Sigmoid colon (tissue), 7 donors: ENCODE measurements around the gene PAQR8. TPM values are rescaled to one million over a fixed set of nuclear protein-coding genes. Genes with fewer than 3 reads are reported as not detected.
A peak's percentile ranks its signal among the peaks of the same experiment; 100 is the strongest.

ENCODE experiments used
- DNase-seq: peaks from one replicate; pipeline ENCODE4 v3.0.0-alpha.2; 2019
- H3K27ac ChIP-seq, 4 donors: fragments of 200-600 bp; sonication (generic); one replicate each; pipeline ENCODE4 v1.5.1; 2016 to 2019; ENCODE audit warnings: mild to moderate bottlenecking in 1 of 4
- H3K27me3 ChIP-seq, 3 donors: fragments of 200-600 bp; sonication (generic); one replicate each; pipeline ENCODE4 v1.5.1; 2019; ENCODE audit warnings: mild to moderate bottlenecking in 1 of 3
- H3K36me3 ChIP-seq, 4 donors: fragments of 200-600 bp; sonication (generic); one replicate each; pipeline ENCODE4 v1.5.1; 2016 to 2019
- H3K4me1 ChIP-seq, 4 donors: fragments of 200-600 bp; sonication (generic); one replicate each; pipeline ENCODE4 v1.5.1; 2017 to 2019
- H3K4me3 ChIP-seq, 4 donors: fragments of 200-600 bp; sonication (generic); one replicate each; pipeline ENCODE4 v1.5.1; 2017 to 2019; ENCODE audit warnings: mild to moderate bottlenecking in 2 of 4, moderate library complexity in 1 of 4
- H3K9me3 ChIP-seq, 4 donors: fragments of 200-600 bp in 3 of 4; sonication (generic) in 3 of 4; one replicate each; pipeline versions ENCODE4 v1.5.1 to v1.6.1; 2013 to 2019
- CTCF ChIP-seq, 4 experiments: fragments of 450-650 bp in 3 of 4; fragments of 200-600 bp in 1 of 4; IDR thresholded peaks; one replicate each; pipeline ENCODE4 v1.5.1; 2016 to 2019; ENCODE audit warnings: antibody characterized with exemption in 4 of 4, mild to moderate bottlenecking in 3 of 4, moderate library complexity in 2 of 4
- EP300 ChIP-seq, 4 donors: sonication (generic); formaldehyde crosslinking; IDR thresholded peaks; one replicate each; pipeline ENCODE4 v1.6.1; 2017; ENCODE audit warnings: antibody characterized with exemption in 4 of 4
- POLR2A ChIP-seq, 2 donors: fragments of 450-650 bp; IDR thresholded peaks; one replicate each; pipeline ENCODE4 v1.6.1; 2016; ENCODE audit warnings: antibody characterized with exemption in 2 of 2, mild to moderate bottlenecking in 2 of 2, moderate library complexity in 2 of 2
- POLR2AphosphoS5 ChIP-seq, 4 donors: sonication (generic); formaldehyde crosslinking; IDR thresholded peaks; one replicate each; pipeline ENCODE4 v1.6.1; 2017; ENCODE audit warnings: antibody characterized with exemption in 4 of 4
- whole genome bisulfite sequencing, 2 donors: extraction: QIAGEN DNeasy Blood & Tissue Kit; methylation state at CpG; one replicate each; pipeline ENCODE4 v1.1.7; 2013; 5-methylcytosine and 5-hydroxymethylcytosine counted together
- intact Hi-C: fragments of 100-400 bp; cut with DNase I; formaldehyde crosslinking; loops from one replicate; pipeline ENCODE4 v1.15.1; 2023
- polyA plus RNA-seq, 3 donors: library from polyadenylated mRNA; stranded (reverse); fragments of 200-250 nt; gene quantifications; one replicate each; pipeline ENCODE4 v1.2.3, GENCODE V29; 2013
- total RNA-seq, 4 donors: library from RNA; depleted of rRNA; stranded (reverse); fragments of >200 nt; gene quantifications; one replicate each; pipeline ENCODE4 v1.1.0, GENCODE V29; 2016
- donor health status: healthy with polysubstance abuse.
- donor health status: Bipolar disorder and iron deficiency.
- donor health status: healthy.

PAQR8 gene
- total and polyA plus RNA-seq, 7 donors: 12.2 to 49.2 (median 15.6) TPM

GRCh38 chr6:52345311-52345710 is 16.6 kb upstream of the PAQR8 start:
- H3K27ac ChIP-seq: no peak overlapping the region
- WGBS, 2 donors: 76 to 91% methylated on average over 1 of the region's 1 CpG
- H3K4me1 ChIP-seq: no peaks in the 10 kb centered on the region
- no peaks in the 10 kb centered on the region for H3K27me3 ChIP-seq
- H3K36me3 ChIP-seq: no peaks in the 10 kb centered on the region
- intact Hi-C loops: no loop called here
- no peaks in the 10 kb centered on the region for H3K9me3 ChIP-seq
- no peak for TF ChIP-seq POLR2A (IDR thresholded peaks at IDR 0.05)
- no peak for TF ChIP-seq EP300 (IDR thresholded peaks at IDR 0.05)
- no peak for TF ChIP-seq POLR2AphosphoS5 (IDR thresholded peaks at IDR 0.05)
- no peak for TF ChIP-seq CTCF (IDR thresholded peaks at IDR 0.05)
- DNase-seq: no peak
- no peak overlapping the region for H3K4me3 ChIP-seq

- no peak for TF ChIP-seq CTCF (IDR thresholded peaks at IDR 0.05)
- no peak for TF ChIP-seq POLR2A (IDR thresholded peaks at IDR 0.05)
- TF ChIP-seq EP300 (IDR thresholded peaks at IDR 0.05): no peak
- TF ChIP-seq POLR2AphosphoS5 (IDR thresholded peaks at IDR 0.05): no peak
- DNase-seq: no peak
- Histone ChIP-seq H3K4me3 (no peak overlapping the region), H3K36me3 (no peaks in the 10 kb centered on the region), H3K9me3 (no peaks in the 10 kb centered on the region), H3K27me3 (no peaks in the 10 kb centered on the region), H3K4me1 (no peaks in the 10 kb centered on the region), H3K27ac (no peak overlapping the region)
- intact Hi-C loops: no loop called here
- WGBS, 2 donors: 92 to 95% methylated on average over 2 of the region's 2 CpGs
Measured at GRCh38 chr6:52346503-52346902, 15.4 kb upstream of the PAQR8 start.

- intact Hi-C loops: no loop called here
- H3K4me3 ChIP-seq: no peak overlapping the region
- H3K9me3 ChIP-seq: no peaks in the 10 kb centered on the region
- TF ChIP-seq EP300 (IDR thresholded peaks at IDR 0.05): no peak
- no peak for TF ChIP-seq POLR2AphosphoS5 (IDR thresholded peaks at IDR 0.05)
- TF ChIP-seq CTCF (IDR thresholded peaks at IDR 0.05): no peak
- TF ChIP-seq POLR2A (IDR thresholded peaks at IDR 0.05): no peak
- no peaks in the 10 kb centered on the region for H3K27me3 ChIP-seq
- peaks cover 0 to 9% (median 7%) of the 10 kb centered on the region in 4 donors for H3K4me1 ChIP-seq
- DNase-seq: no peak
- H3K36me3 ChIP-seq: no peaks in the 10 kb centered on the region
- H3K27ac ChIP-seq: no peak overlapping the region
- WGBS, 2 donors: 90 to 95% methylated on average over 1 of the region's 1 CpG
Measured at GRCh38 chr6:52347818-52348217, 14.1 kb upstream of the PAQR8 start.

GRCh38 chr6:52351879-52352238 is 10.1 kb upstream of the PAQR8 start:
- peak overlapping the region in 3 of 4 donors; percentile 24 to 65 (median 65) for H3K27ac ChIP-seq
- intact Hi-C loops: no loop called here
- WGBS, 2 donors: 97 to 98% methylated on average over 1 of the region's 1 CpG

More at GRCh38 chr6:52351879-52352238, 10.1 kb upstream of the PAQR8 start:
- DNase-seq: no peak
- Histone ChIP-seq H3K4me1 (peaks cover 0 to 16% (median 12%) of the 10 kb centered on the region in 4 donors), H3K36me3 (no peaks in the 10 kb centered on the region), H3K4me3 (no peak overlapping the region), H3K27me3 (no peaks in the 10 kb centered on the region), H3K9me3 (no peaks in the 10 kb centered on the region)
- TF ChIP-seq CTCF (IDR thresholded peaks at IDR 0.05) (no peak), EP300 (IDR thresholded peaks at IDR 0.05) (no peak), POLR2A (IDR thresholded peaks at IDR 0.05) (no peak), POLR2AphosphoS5 (IDR thresholded peaks at IDR 0.05) (no peak)
